GM10266 (cell line): Measurements from ENCODE around the gene METTL15.
"Not testable (repeated sequence)": the region's sequence is repeated elsewhere in the genome, so short reads cannot be mapped to it uniquely, and the experiment has no call there.

ENCODE experiments used
- DNase-seq: peaks from one replicate; pipeline ENCODE4 v3.0.0; 2012; ENCODE audit errors: extremely low spot score
- TF ChIP-seq, protein P1 (sequence below): IDR thresholded peaks from 2 replicates; pipeline ENCODE4 v1.5.1; 2012; ENCODE audit warnings: mild to moderate bottlenecking, low read depth; ENCODE audit not compliant: control insufficient read depth, insufficient read depth; ENCODE audit errors: missing control alignments

Gene METTL15

DNA sequence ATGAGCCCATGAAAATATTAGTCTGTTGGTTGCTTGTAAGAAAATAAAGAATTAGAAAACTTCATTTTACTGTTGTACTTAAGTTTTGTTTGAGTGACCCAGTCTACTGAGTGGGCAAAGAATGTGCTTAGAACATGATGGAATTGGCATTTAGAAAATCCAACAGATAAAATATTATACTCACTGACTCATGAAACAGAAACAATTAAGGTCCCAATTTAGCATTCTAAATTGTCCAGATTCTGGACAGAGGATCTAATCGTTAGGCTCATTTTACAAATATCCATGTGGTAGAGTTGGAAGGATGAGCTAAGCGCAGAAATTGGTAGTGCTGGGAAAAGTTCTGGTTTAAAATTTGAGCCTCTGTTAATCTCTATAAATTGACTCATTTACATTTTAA is 45.4 kb downstream of the METTL15 start:
- no peak for DNase-seq
- TF ChIP-seq, protein P1, sequence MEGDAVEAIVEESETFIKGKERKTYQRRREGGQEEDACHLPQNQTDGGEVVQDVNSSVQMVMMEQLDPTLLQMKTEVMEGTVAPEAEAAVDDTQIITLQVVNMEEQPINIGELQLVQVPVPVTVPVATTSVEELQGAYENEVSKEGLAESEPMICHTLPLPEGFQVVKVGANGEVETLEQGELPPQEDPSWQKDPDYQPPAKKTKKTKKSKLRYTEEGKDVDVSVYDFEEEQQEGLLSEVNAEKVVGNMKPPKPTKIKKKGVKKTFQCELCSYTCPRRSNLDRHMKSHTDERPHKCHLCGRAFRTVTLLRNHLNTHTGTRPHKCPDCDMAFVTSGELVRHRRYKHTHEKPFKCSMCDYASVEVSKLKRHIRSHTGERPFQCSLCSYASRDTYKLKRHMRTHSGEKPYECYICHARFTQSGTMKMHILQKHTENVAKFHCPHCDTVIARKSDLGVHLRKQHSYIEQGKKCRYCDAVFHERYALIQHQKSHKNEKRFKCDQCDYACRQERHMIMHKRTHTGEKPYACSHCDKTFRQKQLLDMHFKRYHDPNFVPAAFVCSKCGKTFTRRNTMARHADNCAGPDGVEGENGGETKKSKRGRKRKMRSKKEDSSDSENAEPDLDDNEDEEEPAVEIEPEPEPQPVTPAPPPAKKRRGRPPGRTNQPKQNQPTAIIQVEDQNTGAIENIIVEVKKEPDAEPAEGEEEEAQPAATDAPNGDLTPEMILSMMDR: no peak

DNA sequence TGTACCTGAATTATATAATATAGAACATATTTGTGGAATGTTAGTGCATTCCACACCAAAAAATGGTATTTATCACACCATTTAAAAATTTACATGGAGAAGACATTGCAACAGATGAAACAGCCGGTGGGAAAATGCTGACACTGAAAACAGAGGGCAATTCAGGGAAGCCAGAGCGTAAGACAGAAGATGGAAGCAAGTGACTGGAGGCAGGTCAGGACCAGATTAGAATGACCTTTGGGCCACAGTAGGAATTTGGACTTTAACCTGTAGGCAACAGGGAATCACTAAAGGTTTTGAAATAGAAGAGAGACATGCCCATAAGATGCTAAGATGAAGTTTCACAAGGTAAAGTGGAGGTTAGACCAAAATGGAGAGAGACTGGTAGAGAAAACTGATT is 60.5 kb downstream of the METTL15 start:
- TF ChIP-seq, protein P1: no peak

GRCh38 chr11:28169816-28170215 is 61.6 kb downstream of the METTL15 start:
- DNase-seq: no peak
- TF ChIP-seq, protein P1: no peak

More for the DNA sequence above, 60.5 kb downstream of the METTL15 start:
- no peak for DNase-seq

GRCh38 chr11:28170759-28171158 is 62.6 kb downstream of the METTL15 start:
- TF ChIP-seq, protein P1: no peak
- DNase-seq: no peak

DNA sequence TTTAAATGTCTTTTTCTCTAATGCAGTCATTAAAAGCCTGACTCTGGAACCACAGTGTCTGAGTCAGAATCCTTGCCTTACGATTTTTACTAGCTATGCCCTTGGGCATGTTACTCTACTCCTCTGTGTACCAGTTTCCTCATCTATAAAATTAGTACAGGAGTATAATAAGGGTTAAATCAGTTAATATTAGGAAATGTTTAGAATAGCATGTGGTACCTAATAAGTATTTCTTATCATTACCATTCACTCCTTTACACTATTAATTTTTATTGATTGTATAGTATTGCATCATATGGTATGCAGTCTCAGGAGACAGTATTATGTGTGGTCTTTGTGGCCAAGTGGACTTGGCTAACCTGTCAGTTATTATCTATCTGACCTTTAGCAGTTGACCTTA is 68.2 kb downstream of the METTL15 start:
- DNase-seq: no peak
- TF ChIP-seq, protein P1: no peak

DNA sequence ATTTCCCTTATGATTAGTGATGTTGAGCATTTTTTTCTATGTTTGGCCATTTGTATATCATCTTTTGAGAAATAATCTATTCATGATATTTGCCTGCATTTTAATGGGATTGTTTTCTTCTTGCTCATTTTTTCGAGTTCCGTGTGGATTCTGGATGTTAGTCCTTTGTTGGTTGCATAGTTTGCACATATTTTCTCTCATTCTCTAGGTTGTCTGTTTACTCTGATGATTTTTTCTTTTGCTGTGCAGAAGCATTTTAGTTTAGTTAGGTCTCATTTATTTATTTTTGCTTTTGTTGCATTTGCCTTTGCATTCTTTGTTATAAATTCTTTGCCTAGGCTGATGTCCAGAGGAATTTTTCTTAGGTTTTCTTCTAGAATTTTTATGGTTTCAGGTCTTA is 87.3 kb downstream of the METTL15 start:
- DNase-seq: no peak
- TF ChIP-seq, protein P1: no peak

- TF ChIP-seq, protein P1: no peak
- DNase-seq: no peak
Observed at GRCh38 chr11:28209906-28210305, 101.7 kb downstream of the METTL15 start.

DNA sequence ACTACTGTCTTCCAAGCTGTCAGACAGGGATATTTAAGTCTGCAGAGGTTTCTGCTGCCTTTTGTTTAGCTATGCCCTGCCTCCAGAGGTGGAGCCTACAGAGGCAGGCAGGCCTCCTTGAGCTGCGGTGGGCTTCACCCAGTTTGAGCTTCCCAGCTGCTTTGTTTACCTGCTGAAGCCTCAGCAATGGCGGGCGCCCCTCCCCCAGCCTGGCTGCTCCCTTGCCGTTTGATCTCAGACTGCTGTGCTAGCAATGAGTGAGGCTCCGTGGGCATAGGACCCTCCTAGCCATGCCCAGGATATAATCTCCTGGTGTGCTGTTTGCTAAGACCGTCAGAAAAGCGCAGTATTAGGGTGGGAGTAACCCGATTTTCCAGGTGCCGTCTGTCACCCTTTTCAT is 113.9 kb downstream of the METTL15 start:
- not testable (repeated sequence) for DNase-seq
